Activated CD4-positive, alpha-beta T cell treated with anti-CD3 and anti-CD28 coated beads for 1 hour (primary cell): ENCODE data around the gene GAS7.

Source experiments
- DNase-seq: peaks from one replicate; pipeline ENCODE4 v3.0.0-alpha.2; 2020

The GAS7 gene

DNA sequence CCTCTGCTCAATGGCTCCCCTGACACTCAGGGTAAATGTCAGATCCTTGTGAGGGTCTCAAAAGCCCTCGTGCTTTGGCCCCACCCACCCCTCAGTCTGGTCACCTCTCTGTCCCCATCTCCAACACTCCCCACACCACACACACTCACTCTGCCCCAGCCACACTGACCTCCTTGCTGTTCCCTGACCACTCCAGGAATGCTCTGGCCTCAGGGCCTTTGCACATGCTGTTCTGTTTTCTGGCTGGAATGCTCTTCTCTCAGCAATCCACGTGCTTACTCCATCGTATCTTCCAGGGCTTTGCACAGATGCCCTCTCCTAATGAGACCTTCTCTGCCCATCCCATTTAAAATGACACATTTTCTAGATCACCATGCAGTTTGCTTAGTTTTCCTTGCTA is 28.2 kb downstream of the GAS7 start:
- no peak for DNase-seq

DNA sequence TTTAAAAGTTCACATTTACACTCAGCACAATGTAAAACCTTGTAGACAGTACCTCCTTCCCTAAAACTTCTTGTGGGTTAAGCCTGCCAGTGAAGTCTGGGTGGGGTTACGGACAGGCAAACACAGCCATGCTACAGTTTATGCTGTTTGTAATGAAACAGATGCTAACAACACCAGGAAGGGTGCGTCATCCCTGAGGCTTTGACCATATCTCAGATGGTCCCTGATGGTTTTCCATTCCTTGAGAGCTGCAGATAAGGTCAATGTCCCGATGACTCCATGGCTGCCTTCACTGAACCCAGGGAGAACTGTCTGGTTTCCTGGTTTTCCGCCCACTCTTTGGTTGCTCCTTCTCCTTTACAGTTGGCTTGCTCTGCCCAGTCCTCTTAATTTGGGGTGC is 29.1 kb downstream of the GAS7 start:
- no peak for DNase-seq

DNA sequence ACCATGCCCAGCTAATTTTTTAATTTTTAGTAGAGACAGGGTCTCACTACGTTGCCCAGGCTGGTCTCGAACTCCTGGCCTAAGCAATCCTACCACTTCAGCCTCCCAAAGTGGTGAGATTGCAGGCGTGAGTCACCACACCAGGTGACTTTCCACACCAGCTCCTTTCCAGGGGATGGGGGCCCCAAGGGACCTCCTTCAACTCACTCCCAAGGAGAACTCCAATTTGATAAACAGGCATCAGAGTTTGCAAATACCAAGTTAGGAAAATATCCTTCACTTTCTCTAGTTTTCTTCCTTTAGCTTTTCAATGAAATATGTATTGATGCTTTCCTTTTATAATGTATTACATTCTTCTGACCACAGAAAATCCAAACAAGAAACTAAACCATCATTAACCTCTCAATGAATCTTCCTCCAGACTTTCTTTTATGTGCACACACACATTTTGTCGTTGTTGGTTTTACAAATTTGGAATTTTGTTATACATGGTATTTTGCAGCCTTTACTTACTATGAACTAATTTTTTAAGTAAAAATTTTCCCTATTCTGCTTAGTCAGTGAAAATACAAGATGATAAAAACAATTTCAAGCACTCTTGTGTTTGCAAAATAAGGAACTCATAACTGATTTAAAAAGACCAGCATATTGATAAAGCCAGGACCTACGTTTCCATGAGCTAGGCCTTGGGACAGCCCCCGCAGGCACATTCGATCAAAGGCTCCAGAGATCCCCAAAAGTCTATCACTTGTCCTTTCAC is 32.0 kb downstream of the GAS7 start:
- no peak for DNase-seq

DNA sequence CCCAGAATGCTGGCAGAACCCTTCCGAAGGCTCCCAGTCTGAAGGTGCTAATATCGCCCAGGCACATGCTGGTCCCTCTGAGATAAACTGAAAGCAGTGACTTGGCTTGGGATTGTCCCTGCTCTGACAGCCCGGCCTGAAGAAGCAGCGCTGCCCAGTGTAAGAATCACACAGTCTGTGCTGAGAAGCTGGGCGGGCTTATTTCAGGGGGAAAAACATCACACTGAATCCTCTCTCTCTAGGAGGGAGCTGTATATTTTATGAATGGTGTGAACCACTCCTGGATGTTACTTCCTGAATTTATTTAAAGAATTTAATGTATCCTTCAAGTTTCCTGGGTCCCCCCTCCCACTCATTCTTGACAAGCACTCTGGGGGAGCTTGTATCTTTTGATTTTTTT is 36.3 kb downstream of the GAS7 start:
- DNase-seq: no peak

DNA sequence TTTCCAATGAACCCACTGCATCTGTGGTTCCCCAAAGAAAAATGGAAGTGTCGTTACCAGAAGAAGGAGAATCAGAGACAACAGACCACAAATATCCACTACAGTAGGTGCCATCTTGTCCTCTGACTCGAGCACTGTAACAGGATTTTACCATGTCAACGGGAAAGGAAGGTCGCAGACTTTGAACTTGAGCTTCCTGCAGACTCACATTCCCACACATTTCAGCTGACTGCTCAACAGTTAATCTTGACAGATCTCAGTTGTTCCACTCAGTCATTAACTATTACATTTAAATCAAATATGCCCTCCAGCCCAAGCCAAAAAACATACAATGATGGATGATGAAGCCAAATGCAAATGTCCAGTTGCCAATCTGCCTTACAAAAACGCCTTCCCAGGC is 37.0 kb downstream of the GAS7 start:
- no peak for DNase-seq

DNA sequence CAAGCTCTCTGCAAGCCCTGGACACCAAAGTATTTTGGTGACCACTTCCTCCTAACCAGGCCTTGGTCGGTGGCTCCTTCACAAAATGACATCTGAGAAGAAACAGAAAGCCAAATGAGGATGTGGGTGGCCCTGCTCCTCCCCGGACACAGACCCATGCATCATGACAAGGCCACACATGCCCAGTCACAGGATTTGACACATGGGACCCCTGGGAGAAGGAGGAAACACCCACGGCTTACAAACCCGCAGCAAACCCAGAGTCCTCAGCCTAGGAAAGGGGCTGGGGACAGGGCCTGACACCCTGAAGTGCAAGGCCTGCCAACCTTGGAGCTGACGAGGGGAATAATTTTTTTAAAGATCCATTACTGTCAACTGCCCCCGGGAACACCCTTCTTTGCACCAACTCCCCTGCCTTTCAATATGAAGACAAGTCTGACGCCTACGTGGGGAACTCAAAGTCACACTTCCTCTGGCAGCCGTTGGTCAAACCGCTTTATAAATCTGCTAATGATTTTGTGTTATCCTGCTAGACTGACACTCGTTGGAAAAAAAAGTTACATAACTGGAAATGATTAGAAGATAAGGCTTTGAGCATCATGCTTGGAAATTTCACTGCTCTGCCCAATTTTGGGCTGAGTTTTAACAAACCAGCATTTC is 41.3 kb downstream of the GAS7 start:
- DNase-seq: no peak

DNA sequence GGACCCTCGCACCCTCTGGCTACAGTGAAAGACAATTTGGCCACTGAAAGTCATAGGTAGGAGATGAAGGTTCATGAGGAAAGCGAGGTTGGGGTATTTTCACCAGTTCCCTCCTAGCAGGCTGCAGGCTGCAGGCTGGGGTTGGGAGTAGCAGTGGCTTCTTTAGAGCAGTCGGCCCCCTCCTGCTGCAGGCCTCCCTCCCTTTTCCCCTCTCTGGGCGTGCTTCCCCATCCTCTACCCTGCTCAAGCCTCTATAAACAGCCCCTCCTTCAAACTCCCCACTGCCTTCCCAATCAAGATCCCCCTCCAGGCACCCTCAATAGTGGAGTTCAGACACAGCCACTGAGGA is 41.8 kb downstream of the GAS7 start:
- no peak for DNase-seq

DNA sequence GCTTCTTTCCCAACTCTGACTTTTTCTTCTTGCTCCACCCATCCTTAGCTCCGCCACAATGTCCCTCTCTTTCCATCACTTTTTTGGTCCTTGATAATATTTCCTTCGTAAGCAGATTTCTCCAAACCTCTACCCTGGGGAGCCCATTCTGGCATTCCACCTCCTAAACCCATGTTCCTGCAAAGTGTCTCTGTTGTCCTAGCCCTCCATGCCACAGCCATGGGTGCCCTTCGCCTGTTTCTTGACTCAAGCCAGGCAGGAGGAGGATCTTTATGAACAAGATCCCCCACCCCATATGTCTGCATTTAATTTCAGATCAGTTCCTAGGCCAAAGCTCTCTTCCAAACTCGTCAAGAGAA is 42.4 kb downstream of the GAS7 start:
- no peak for DNase-seq

DNA sequence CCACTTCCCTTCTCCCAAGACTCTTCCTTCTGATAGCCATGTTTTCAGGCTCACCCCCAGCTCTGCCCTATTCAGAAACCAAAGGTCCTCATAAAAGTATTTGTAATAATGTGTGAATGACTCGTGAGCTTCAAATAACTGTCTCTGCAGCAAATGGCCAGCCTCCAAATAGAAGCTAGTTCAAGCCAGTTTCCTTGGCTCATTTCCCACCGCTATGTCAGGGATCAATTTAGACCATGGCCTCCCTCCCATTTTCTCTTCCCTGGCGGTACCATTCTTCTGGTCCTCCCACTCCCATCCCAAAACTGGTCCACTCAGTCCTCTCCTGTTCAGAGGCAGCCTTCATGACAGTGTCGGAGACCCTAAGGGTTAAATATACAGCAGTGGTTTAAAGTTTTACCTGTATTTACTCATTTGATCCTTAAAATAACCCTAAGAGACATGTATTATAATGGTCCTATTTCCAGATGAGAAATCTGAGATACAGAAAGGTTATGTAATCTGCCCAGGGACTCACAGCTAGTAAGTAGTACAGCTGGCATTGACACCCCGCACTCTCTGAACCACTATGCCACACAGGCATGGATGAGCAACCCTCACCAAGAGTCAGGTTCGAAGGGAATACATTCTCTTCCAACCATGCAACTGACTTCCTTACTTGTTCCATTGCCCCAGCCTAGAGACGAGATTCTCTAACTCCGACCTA is 42.9 kb downstream of the GAS7 start:
- DNase-seq: no peak

DNA sequence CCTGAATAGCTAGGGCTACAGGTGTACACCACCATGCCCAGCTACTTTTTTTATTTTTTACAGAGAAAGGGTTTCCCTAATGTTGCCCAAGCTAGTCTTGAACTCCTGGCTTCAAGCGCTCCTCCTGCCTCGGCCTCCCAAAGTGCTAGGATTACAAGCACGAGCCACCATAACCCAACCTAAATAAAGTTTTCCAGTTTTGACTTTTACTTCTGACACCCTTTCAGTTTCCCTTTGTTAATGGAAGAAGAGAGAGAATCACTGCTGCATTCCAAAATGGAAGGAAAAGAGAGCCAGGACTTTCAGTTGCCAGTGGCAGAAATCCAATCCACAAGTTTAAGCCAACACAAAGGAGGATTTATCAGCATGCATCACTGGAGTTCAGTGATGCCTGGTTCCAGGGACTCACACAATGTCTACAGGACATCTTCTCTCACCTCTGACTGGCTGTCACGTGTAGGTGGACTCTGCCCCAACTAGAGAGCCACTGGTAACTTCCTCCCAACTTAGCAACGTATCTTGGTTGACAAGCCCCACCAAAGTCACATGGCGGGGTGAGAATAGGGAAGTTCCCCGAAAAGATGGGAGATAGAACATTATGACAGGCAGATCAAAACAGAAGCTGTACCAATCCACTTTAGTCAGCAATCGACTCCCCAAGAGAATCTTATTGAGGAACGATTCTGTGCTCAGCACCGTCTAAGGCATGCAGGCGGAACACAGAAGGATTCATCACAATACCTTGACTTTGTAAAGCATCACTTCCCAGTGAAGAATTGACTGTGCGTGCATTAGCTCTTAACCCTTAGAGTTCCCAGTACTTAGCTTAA is 46.5 kb downstream of the GAS7 start:
- DNase-seq: no peak

DNA sequence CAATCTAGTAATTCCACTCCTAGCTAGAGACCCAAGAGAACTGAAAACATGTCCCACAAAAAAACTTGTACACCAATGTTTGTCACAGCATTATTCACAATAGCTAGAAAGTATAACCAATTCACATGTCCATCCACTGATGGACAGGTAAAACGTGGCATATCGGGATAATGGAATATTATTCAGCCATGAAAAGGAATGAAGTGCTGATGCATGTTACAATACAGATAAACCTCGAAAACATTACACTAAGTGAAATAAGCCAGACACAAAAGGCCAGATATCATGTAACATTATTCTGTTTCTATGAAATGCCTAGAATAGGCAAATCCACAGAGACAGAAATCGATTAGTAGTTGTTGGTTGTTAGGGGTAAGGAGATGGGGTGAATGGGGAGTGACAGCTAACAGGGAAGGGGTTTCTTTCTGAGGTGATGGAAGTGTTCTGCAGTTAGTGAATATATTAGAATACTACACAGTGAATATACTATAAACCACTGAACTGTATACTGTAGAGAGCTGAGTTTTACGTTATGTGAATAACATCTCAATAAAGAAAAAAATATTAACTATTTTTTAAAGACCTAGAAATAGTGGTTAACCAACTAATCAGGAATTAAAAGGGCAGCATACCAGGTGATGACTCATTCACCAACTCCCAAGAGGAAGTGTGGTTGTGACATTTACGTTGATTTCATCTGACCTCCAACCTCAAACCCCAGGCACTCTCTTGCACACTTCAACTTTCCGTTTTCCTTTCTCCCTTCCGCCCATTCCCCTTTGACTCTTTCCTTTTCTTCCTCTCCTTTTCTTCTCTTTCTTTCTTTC is 48.6 kb downstream of the GAS7 start:
- no peak for DNase-seq

DNA sequence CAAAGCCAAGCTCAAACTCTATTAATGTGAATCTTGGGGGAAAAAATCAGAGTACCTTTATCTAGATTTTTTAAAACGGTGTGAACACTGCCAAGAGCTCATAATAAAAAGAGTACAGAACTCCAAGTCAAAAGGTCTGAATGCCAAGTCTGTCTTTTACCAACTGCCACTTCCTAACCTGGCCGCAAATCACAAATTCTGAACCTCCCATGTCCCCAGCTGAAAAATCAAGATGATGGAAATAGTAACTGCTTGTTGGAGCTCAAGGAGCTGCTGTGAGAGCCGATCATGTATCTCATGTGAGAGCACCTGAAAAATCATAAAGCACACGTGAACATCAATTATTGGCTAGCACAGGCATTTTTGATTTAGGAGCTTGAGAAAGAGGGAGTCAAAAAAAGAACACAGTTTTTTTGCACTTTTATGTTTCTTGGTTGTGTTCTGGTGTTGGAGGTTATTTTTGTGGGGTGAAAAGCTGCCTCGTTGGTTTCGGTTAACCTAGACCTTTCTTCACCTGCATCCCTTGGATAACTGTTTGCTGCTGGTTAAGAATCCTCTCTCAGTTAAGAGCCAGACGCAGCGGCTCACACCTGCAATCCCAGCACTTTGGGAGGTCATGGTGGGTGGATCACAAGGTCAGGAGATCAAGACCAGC is 50.5 kb downstream of the GAS7 start:
- DNase-seq: no peak

DNA sequence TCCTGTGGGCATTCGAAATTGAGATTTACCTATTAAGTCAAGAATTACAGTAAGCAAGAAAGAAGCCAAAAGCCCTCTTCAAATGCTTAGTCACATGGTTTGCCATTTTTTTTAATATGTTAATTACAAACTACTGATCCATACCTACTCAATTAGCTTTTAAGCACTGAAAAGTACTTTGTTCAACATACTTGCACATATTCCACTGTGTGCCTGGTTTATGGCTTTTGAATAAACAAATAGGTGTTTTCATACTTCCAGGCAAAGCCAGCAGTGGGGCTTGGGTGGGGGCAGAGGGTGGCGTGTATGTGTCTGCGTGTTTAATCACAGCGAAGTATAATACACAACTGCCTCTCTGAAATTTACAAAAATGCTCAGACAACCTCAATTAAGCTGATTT is 51.4 kb downstream of the GAS7 start:
- DNase-seq: no peak

DNA sequence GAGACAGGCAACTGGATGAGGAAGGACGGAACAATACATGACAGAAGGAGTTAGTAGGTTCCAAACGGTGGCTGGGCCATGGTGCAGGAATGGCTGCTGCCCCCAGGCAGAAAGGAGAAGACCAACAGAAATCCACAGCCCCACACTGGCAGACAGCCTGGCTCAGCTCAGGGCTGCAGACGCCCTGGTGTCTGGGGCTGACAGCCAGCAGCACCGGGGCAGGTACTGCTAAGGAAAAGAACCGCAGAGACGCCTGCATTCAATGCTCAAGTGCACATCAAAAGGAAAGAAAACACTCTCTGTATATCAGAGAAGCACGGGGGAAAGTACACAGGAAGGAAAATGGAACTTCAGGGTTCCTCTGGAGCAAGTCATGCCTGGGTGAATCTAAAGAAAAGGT is 53.4 kb downstream of the GAS7 start:
- no peak for DNase-seq

DNA sequence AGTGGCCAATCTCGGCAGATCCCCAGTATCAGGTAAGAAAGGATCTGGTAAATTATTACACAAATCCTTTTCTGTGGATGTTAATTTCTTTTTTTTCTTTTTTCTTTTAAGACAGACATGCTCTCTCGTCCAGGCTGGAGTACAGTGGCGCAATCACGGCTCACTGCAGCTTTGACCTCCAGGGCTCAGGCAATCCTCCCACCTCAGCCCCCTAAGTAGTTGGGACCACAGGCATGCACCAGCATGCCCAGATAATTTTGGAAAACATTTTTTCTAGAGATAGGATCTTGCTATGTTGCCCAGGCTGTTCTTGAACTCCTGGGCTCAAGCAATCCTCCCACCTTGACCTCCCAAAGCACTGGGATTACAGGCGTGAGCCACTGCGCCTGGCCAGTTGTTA is 54.0 kb downstream of the GAS7 start:
- DNase-seq: no peak

DNA sequence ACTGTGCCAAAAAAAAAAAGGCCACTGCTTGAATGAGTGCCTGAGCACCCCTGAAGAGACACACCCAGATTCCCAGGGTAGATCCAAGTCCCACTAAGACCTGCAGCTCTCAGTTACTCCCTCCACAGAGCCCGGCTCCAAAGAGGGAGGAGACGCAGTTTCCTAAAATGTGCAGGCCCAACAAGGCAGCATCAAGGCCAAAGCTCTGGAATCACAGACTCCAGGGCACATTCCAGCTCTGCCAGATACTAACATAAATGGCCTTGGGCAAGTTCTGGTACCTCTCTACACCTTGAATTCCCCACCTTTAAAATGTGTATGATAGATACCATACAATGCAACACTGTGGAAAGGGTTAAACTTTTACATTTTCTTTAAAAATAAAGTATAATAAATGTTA is 57.0 kb downstream of the GAS7 start:
- DNase-seq: no peak

DNA sequence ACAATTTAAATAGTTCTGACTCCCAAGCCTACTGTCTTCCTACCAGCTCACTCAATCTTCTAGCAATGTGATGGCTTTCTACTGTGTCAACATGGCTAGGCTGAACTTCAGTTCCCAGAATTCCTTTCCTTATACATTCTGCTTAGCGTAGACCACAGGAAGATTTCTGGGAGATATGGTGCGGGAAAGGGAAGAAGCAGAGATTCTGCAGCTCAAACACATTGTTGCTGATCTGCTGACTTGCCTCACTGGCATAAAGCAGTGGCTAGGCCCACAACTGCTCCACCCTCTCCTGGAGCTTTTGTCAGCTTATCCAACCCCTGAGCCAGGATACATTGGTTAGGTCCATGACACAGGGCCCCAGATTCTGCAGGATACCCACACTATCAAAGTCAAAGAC is 58.8 kb downstream of the GAS7 start:
- no peak for DNase-seq

DNA sequence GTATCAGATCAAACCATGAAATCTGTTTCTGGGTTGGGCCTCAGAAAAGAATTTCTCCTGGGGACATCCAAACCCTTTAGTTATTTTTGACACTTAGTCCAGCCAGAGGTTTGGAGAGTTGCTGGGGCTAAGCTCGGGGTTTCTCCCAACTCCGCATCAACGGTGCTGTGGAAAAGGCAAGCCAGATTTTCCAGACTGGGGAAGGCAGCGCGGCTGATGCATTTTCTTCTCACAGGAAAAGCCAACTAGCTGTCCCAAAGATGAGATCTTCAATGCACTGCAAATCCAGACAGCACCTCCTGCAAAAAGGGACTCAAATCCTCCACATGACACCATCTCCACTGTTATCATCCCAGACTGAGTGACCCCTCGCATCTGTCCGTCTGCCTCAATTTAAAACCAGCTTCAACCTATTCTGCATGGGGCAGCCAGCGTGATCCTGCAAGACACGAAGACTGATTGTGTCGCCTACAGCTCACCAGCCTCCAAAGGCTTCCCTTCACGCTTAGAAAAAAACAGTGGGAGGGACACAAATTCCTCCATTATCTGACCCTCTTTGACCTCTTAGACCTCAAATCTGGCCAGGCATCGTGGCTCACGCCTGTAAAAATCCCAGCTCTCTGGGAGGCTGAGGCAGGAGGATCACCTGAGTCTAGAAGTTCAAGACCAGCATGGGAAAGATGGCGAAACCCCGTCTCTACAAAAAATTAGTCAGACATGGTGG is 62.0 kb downstream of the GAS7 start:
- no peak for DNase-seq

DNA sequence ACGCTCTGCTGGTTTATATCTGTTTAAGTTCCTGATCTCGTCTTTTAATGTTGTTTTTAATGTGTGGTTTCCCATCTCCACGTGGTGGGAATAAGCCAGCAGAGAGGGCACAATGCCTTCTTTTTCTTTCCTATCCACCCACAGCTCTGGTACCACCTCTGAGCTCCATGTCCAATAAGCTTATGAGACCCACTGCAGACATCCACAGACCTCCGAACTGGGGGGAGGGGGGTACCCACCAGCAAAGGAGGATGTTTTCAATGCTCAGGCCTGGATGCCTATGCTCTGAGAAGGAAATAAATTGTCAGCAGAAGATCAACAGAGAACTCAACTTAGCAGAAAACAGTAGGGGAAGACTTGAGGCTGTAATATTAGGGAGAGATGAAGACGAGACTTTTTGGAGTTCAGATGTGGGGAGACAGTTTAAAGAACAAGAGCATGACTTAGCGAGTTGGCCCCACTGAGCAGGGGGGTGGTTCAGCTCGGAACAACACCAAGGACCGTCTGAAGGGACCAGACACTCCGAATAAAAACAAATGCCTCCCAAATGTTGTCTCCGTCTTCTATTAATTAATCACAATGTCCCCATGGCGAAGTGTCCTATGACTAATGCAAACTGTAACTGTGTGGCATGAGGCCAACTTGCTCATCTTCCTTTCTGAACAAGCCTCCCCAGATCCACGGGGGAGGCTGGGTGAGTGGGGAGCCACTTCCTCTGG is 62.7 kb downstream of the GAS7 start:
- DNase-seq: no peak

DNA sequence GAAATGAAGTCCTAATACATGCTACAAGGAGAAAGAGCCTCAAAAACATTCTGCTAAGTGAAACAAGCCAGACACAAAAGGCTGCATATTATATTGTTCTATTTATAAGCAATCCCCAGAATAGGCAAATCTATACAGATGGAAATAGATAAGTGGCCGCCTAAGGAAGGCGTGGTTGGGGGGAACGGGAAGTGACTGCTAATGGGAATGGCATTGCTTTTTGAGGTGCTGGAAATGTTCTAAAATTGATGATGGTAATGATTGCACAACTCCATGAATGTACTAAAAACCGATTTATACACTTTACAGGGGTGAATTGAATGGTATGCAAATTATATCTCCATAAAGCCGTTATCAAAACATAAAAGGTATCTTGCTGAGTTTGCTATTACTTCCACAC is 67.7 kb downstream of the GAS7 start:
- DNase-seq: no peak

DNA sequence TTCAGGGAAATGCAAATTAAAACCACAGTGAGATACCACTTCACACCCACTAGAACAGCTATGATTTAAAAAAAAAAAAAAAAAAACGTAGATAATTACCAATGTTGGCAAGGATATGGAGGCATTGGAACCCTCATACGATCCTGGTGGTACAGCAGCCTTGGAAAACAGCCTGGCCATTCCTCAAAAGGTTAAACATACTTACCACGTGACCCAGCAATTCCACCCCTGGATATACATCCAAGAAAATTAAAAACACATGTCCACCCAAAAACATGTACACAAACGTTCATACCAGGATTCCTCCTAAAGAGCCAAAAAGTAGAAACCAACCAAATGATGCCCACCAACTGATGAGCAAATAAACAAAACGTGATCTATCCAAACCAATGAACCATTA is 68.1 kb downstream of the GAS7 start:
- no peak for DNase-seq
